ENCODE data around the gene MANSC1. TPM values are rescaled to one million over a fixed set of nuclear protein-coding genes. Genes with fewer than 3 reads are reported as not detected.

Gene MANSC1
- total and polyA plus RNA-seq, 10 of the 15 experiments (the other 5 are each of a cell fraction or from before 2014, with no cell fraction given), result 0.02 to 0.23 (median 0.11) TPM; not detected in 2

DNA sequence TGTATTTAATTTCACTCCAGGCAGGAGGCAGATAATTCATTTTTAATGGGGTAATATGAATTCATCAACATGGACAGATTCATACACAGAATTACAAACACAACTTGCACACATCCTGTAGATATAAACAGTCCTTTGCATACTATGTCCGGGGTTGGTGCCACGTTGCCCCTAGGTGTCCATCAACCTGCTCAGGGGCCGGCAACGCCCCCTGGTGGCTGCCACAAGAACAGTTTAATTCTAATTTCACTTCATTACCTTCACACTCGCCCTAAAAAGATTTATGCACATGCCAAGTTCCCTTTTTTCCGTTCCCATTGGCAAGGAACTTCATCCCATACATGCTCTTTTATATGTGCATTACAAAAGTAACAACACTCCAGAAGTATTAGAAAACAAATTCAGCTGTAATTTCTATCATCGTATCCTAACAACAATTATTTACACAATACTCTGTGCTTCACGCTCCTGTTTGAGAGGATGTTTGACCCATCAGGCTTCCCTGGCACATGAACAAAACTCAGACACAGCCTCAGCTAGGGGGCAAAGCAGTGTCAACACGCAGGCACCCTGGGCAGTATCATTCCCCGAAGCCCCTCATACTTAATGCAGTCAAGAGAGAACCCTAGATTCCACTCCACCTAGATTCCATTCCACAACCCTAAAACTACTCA lies 15.5 kb downstream of the MANSC1 start:
- ChIA-PET RAD21 (ENCODE audit: unreplicated experiment) (interaction anchor here (1.0 to 3.1 kb wide), 5 partner anchors 22 to 754 kb away, joined by 3 to 10 read pairs (median 3); partner anchors contain the start of gene BORCS5), CTCF (interaction anchor here (0.7 to 14.9 kb wide), 21 partner anchors 8 to 759 kb away, joined by 3 to 214 read pairs (median 5); partner anchors contain the start of genes BCL2L14, BORCS5 and MANSC1), SMC1A (ENCODE audit: uncharacterized antibody, unreplicated experiment) (interaction anchor here (0.6 to 4.4 kb wide), 6 partner anchors 251 to 1113 kb away, joined by 3 to 31 read pairs (median 6); no protein-coding TSS in a partner anchor), POLR2A (interaction anchor here (0.7 to 1.1 kb wide), 2 partner anchors 22 to 337 kb away, joined by 3 read pairs; partner anchors contain the start of gene BORCS5)
- intact Hi-C loops (cut with micrococcal nuclease; ENCODE audit: unreplicated experiment), result loop anchor here (1.0 to 2.0 kb wide), 2 partner anchors 253 to 754 kb away; no protein-coding TSS in a partner anchor
- H2AFZ ChIP-seq (ENCODE audit: control insufficient read depth, low read depth, low read length), result no peak overlapping the region
- no peaks in the 10 kb centered on the region for H3K27me3 ChIP-seq (replicated peaks in 1 of 2; ENCODE audit: control insufficient read depth in 2 of 2, insufficient read depth in 2 of 2, low read length in 1 of 2)
- 25% methylated on average over 10 of the region's 10 CpGs for WGBS (ENCODE audit: insufficient coverage, insufficient replicate concordance, low lambda C conversion rate, missing lambda C conversion rate)
- no peaks in the 10 kb centered on the region for H4K20me1 ChIP-seq (ENCODE audit: control insufficient read depth, insufficient read depth)
- no peak overlapping the region for H3K4me2 ChIP-seq (ENCODE audit: control insufficient read depth, insufficient read depth)
- no peaks in the 10 kb centered on the region for H3K79me2 ChIP-seq (ENCODE audit: control insufficient read depth, insufficient read depth, low read length)
- in situ Hi-C loops (cut with MboI), result loop anchor here (5.0 kb wide), 1 partner anchor 252 kb away; no protein-coding TSS in a partner anchor
- no peak overlapping the region for H3K4me3 ChIP-seq
- no peaks in the 10 kb centered on the region for H3K36me3 ChIP-seq (ENCODE audit: control insufficient read depth in 2 of 2, insufficient read depth in 2 of 2, low read length in 1 of 2)
- no peaks in the 10 kb centered on the region for H3K9me3 ChIP-seq (replicated peaks; ENCODE audit: control insufficient read depth, insufficient read depth, low read length)
- no peak overlapping the region for H3K27ac ChIP-seq (ENCODE audit: control insufficient read depth, insufficient read depth)
- H3K9ac ChIP-seq (ENCODE audit: control insufficient read depth, insufficient read depth, low read length), result no peak overlapping the region
- no TSS peak for BruUV-seq (replicated peaks)
- DNase-seq (ENCODE audit: low read depth, low spot score), result peak; percentile 19
- peak; percentile 90 for ATAC-seq
- FAIRE-seq, result no peak
- 0 out of 2 replicates have a peak, but pooled peaks cover 3% of the 10 kb centered on the region for H3K4me1 ChIP-seq (ENCODE audit: control insufficient read depth, insufficient read depth, low read length)
- TF ChIP-seq CBX5 (IDR thresholded peaks at IDR 0.05; ENCODE audit: low read depth), result no peak
- TF ChIP-seq RAD21 (IDR thresholded peaks at IDR 0.05; ENCODE audit: insufficient read depth, low read depth, low read length), result peak; percentile 58
- TF ChIP-seq, protein P1, sequence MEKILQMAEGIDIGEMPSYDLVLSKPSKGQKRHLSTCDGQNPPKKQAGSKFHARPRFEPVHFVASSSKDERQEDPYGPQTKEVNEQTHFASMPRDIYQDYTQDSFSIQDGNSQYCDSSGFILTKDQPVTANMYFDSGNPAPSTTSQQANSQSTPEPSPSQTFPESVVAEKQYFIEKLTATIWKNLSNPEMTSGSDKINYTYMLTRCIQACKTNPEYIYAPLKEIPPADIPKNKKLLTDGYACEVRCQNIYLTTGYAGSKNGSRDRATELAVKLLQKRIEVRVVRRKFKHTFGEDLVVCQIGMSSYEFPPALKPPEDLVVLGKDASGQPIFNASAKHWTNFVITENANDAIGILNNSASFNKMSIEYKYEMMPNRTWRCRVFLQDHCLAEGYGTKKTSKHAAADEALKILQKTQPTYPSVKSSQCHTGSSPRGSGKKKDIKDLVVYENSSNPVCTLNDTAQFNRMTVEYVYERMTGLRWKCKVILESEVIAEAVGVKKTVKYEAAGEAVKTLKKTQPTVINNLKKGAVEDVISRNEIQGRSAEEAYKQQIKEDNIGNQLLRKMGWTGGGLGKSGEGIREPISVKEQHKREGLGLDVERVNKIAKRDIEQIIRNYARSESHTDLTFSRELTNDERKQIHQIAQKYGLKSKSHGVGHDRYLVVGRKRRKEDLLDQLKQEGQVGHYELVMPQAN (conservative IDR thresholded peaks at IDR 0.05), result no peak
- no peak for TF ChIP-seq MYB (IDR thresholded peaks at IDR 0.05; ENCODE audit: borderline replicate concordance, low read depth, low read length)
- TF ChIP-seq ZNF592 (IDR thresholded peaks at IDR 0.05), result no peak
- TF ChIP-seq, protein P2, sequence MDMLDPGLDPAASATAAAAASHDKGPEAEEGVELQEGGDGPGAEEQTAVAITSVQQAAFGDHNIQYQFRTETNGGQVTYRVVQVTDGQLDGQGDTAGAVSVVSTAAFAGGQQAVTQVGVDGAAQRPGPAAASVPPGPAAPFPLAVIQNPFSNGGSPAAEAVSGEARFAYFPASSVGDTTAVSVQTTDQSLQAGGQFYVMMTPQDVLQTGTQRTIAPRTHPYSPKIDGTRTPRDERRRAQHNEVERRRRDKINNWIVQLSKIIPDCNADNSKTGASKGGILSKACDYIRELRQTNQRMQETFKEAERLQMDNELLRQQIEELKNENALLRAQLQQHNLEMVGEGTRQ (IDR thresholded peaks at IDR 0.05; ENCODE audit: borderline replicate concordance, low read depth, low read length), result no peak
- no peak for TF ChIP-seq EED (IDR thresholded peaks at IDR 0.05; ENCODE audit: low read depth)
- TF ChIP-seq JUNB (IDR thresholded peaks at IDR 0.05), result no peak
- TF ChIP-seq RELA (IDR thresholded peaks at IDR 0.05; ENCODE audit: borderline replicate concordance, partially characterized antibody), result no peak
- peak; percentile 88 for TF ChIP-seq SMC3 (IDR thresholded peaks at IDR 0.05; ENCODE audit: borderline replicate concordance, low read length)
- peak; percentile 71; the same call in 1 of the 2 replicates for TF ChIP-seq YY1 (IDR thresholded peaks at IDR 0.05; ENCODE audit: low read depth, low read length)
- TF ChIP-seq, protein P3, sequence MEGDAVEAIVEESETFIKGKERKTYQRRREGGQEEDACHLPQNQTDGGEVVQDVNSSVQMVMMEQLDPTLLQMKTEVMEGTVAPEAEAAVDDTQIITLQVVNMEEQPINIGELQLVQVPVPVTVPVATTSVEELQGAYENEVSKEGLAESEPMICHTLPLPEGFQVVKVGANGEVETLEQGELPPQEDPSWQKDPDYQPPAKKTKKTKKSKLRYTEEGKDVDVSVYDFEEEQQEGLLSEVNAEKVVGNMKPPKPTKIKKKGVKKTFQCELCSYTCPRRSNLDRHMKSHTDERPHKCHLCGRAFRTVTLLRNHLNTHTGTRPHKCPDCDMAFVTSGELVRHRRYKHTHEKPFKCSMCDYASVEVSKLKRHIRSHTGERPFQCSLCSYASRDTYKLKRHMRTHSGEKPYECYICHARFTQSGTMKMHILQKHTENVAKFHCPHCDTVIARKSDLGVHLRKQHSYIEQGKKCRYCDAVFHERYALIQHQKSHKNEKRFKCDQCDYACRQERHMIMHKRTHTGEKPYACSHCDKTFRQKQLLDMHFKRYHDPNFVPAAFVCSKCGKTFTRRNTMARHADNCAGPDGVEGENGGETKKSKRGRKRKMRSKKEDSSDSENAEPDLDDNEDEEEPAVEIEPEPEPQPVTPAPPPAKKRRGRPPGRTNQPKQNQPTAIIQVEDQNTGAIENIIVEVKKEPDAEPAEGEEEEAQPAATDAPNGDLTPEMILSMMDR (IDR thresholded peaks at IDR 0.05 in 2 of 3, conservative IDR thresholded peaks at IDR 0.05 in 1 of 3; ENCODE audit: control insufficient read depth in 2 of 3, extremely low read depth in 1 of 3, insufficient read depth in 1 of 3, low read depth in 3 of 3, low read length in 3 of 3), result peak; percentile 81 to 89 (median 82)

Data from GM12878 (cell line).